Brain microvascular endothelial cell (primary cell): ENCODE data around the gene ADH1B.
"Not testable (repeated sequence)": the region's sequence is repeated elsewhere in the genome, so short reads cannot be mapped to it uniquely, and the experiment has no call there.

ENCODE experiments used
- DNase-seq: peaks from one replicate; pipeline ENCODE4 v3.0.0-alpha.2; 2020
- H3K27ac ChIP-seq: fragments of 250-450 bp; sonication (Bioruptor Pico); 2 replicates; pipeline ENCODE4 v1.5.1; 2020; ENCODE audit warnings: mild to moderate bottlenecking, moderate library complexity
- H3K27me3 ChIP-seq: fragments of 250-450 bp; sonication (Bioruptor Pico); replicated peaks from 2 replicates; pipeline ENCODE4 v1.5.1; 2020; ENCODE audit warnings: mild to moderate bottlenecking
- H3K36me3 ChIP-seq: fragments of 250-450 bp; sonication (Bioruptor Pico); replicated peaks from 2 replicates; pipeline ENCODE4 v1.5.1; 2020; ENCODE audit warnings: mild to moderate bottlenecking
- H3K4me3 ChIP-seq: 2 replicates; pipeline ENCODE4 v1.5.1; 2011; ENCODE audit warnings: low read depth, mild to moderate bottlenecking, control low read depth, low read length, moderate library complexity
- in situ Hi-C: cut with HindIII; loops from 2 replicates; pipeline ENCODE4 v1.10.0; 2017; ENCODE audit warnings: low sequenced_read_pairs, low pct_ligation_motif_present
- TF ChIP-seq, protein P1 (sequence below): IDR thresholded peaks from 2 replicates; pipeline ENCODE4 v1.5.1; 2011; ENCODE audit warnings: low read depth, mild to moderate bottlenecking, moderate library complexity, low read length, control low read depth, inconsistent platforms; ENCODE audit errors: missing control alignments

ADH1B gene

DNA sequence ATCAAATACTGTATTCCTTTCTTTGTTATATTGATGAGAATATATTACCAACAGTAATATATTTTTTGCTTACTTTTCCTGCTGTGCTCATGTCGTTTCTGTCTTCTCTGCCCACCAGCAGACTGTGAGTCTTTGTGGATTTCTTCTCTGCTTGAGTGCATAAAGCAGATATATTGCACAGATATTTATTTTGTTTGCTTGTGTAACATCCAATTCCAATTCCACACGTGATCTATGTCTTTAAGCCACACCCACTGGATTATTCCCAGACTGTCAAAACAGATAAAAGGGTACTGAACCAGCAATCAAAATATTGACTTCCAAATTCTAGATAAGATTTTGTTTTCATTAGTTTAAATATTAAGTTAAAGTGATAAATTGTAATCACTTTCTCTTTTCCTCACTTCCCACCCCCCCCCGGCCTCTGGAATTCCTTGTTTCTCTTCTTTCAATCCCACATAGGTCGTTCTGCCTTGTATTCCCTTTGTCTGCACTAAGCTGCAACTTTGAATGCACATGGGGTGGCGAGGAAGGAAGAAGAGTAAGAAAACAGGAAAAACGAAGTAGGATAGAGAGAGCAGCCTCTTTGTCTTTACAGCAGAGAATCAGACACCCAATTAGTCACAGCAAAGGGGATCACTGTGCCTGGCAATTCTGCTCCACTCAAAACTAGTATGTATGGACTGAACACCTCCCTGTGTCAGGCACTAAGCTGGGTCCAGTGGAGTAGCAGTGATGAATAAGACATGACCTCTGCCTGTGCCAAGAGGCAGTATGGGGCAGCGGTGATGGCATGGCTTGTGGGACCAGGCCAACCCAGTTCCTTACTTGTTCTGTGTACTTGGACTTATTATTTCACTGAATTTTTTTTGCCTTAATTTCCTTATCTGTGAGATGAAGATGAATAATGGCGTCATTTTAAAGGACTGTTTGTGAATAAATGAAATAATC, at the start of gene ADH1B:
Gene ADH1B (minus strand): TSS at position 161 of the 951 bp plus-strand sequence. CDS start 70 bp downstream, at position 91.
- Histone ChIP-seq H3K36me3 (no peaks in the 10 kb centered on the region), H3K4me3 (no peak within 1 kb of the TSS), H3K27ac (no peak within 1 kb of the TSS), H3K27me3 (no peaks in the 10 kb centered on the region)
- DNase-seq, result no peak
- TF ChIP-seq, protein P1, sequence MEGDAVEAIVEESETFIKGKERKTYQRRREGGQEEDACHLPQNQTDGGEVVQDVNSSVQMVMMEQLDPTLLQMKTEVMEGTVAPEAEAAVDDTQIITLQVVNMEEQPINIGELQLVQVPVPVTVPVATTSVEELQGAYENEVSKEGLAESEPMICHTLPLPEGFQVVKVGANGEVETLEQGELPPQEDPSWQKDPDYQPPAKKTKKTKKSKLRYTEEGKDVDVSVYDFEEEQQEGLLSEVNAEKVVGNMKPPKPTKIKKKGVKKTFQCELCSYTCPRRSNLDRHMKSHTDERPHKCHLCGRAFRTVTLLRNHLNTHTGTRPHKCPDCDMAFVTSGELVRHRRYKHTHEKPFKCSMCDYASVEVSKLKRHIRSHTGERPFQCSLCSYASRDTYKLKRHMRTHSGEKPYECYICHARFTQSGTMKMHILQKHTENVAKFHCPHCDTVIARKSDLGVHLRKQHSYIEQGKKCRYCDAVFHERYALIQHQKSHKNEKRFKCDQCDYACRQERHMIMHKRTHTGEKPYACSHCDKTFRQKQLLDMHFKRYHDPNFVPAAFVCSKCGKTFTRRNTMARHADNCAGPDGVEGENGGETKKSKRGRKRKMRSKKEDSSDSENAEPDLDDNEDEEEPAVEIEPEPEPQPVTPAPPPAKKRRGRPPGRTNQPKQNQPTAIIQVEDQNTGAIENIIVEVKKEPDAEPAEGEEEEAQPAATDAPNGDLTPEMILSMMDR, result no peak
- in situ Hi-C loops, result no loop called here

DNA sequence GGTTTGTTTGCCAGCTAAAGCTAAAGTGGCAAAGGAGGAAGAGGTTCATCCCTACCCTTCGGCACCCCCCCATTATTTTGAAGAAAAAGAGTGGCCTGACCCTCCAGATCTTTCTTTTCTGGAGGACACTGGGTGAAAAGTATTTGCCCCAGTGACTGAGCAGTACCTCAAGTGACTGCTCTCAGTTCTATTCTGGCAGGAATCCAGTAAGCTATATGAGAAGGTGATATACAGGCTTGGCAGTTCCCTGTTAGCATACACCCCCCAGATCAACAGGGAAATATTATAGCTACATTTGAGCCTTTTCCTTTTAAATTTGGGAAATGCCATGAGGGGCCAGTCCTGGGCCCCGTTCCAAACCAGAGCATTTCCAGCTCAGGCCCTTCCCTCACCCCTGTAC, 46.6 kb upstream of the ADH1B start:
- H3K27ac ChIP-seq, in situ Hi-C loops, DNase-seq, H3K4me3 ChIP-seq, H3K36me3 ChIP-seq, H3K27me3 ChIP-seq: not testable (repeated sequence)

DNA sequence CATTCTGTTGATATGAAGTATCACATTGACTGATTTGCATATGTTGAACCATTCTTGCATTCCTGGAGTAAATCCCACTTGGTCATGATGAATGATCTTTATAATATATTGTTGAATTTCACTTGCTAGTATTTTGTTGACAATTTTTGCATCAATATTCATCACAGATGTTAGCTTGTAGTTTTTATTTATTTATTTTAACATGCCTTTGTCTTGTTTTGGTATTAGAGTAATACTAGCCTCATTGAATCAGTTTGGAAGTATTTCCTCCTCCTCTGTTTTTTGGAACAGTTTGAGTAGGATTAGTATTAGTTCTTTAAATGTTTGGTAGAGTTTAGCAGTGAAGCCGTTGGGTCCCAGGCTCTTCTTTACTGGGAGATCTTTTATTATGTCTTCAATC, 45.3 kb upstream of the ADH1B start:
- no peak for DNase-seq
- TF ChIP-seq, protein P1, result no peak
- Histone ChIP-seq H3K27me3 (no peaks in the 10 kb centered on the region), H3K36me3 (no peaks in the 10 kb centered on the region), H3K4me3 (no peak overlapping the region), H3K27ac (no peak overlapping the region)
- in situ Hi-C loops, result no loop called here

DNA sequence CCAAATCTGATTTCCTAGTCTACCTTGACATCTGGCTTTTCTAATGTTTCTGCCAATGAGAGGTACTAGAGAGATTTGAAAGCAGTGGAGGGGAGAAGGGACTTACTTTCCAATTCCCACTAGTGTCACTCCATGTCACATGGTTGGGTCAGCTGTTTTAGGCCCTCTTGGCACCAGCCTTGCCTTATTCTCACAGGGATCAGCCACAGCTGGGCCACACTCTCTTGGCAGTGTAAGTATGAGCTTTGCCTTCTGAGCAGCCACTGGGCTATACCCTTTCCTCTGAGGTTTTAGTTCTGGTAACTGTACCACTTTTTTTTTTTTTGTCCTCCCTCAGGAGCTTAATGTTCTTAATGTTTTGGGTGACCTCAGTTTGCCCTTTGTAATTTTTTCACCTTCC, 41.6 kb upstream of the ADH1B start:
- TF ChIP-seq, protein P1, result no peak

DNA sequence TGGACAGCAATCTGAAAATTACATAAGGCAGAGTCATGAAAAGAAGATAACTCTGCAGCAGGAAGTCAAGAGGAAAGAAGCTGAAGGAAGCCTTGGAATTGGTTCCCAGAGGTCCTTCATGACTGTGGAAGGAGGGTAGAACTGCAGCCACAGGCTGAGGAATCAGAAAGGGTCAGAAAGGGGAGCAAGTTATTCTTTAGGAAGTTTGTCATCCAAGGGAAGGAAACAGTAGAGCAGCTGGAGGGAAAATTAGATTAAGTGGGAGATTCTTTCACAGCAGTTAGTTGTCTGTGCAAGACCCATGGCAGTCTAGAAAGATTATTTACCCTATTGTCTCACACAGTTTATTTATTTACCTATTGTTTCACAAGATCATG, 40.7 kb upstream of the ADH1B start:
- Histone ChIP-seq H3K27me3 (no peaks in the 10 kb centered on the region), H3K27ac (no peak overlapping the region), H3K36me3 (no peaks in the 10 kb centered on the region), H3K4me3 (no peak overlapping the region)
- DNase-seq, result no peak
- TF ChIP-seq, protein P1, result no peak
- in situ Hi-C loops, result no loop called here

More for the DNA sequence above, 41.6 kb upstream of the ADH1B start:
- no peak overlapping the region for H3K4me3 ChIP-seq
- in situ Hi-C loops, result no loop called here
- H3K27ac ChIP-seq, result no peak overlapping the region
- no peak for DNase-seq
- H3K27me3 ChIP-seq, result no peaks in the 10 kb centered on the region
- no peaks in the 10 kb centered on the region for H3K36me3 ChIP-seq

DNA sequence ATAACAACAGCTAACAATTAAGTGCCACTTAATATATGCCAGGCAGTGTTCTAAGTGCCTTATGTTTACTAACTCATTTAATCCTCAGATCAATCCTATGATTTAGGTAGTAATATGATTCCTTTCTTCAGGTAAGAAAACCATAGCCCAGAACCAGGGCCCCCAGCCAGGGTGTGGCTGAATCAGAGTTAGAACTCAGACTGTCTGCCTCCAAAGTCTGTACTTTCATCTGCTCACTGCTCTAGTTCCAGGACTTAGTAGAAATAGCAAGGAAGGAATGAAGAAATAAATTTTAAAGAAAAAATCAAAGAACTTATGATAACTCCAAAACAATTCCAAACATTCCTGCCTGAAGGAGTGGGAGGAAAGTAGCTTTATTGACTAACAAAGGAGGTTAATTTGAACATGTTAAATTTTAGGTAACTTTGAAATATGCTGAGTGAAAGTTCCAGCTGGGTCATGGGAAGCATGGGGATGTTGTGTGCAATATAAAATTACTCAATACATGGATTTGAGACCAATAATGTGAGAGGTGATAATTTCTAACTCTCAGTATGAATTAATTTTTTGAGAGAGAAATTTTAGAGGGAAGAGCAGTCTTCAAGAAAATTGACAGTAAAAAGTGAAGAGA, 40.2 kb upstream of the ADH1B start:
- DNase-seq, result no peak
- Histone ChIP-seq H3K27ac (no peak overlapping the region), H3K36me3 (no peaks in the 10 kb centered on the region), H3K4me3 (no peak overlapping the region), H3K27me3 (no peaks in the 10 kb centered on the region)
- in situ Hi-C loops, result no loop called here
- TF ChIP-seq, protein P1, result no peak
